OCI-LY3 (cell line): ENCODE data around the gene CLSTN2.

Experiments
- CTCF ChIP-seq: fragments of 200-600, 300-600 bp; sonication (generic); IDR thresholded peaks from 2 replicates; pipeline ENCODE4 v1.5.1; 2014; ENCODE audit warnings: antibody characterized with exemption, low read length, low read depth
- EZH2phosphoT487 ChIP-seq: fragments of 200-600 bp; shearing (Covaris generic); IDR thresholded peaks from 2 replicates; pipeline ENCODE4 v1.6.1; 2018; ENCODE audit warnings: antibody characterized with exemption, mixed run types, low read depth

- TF ChIP-seq CTCF, result no peak
- no peak for TF ChIP-seq EZH2phosphoT487
Observed at GRCh38 chr3:140187028-140187427, 252.0 kb downstream of the CLSTN2 start.
